ENCODE results near the gene RFTN2. TPM values are rescaled to one million over a fixed set of nuclear protein-coding genes. Genes with fewer than 3 reads are reported as not detected.

The RFTN2 gene
- total and polyA plus RNA-seq, 2 experiments from 2014 or later: 0.42 to 2.1 TPM

- Mint-ChIP-seq H3K4me3 (peak overlapping the region; percentile 92), H3K9me3 (no peaks in the 10 kb centered on the region; the same call in 1 of the 3 replicates), H3K4me1 (peaks cover 27% of the 10 kb centered on the region), H3K27ac (peak overlapping the region; percentile 96), H3K27me3 (ENCODE audit: insufficient read depth, low read depth, poor library complexity) (peaks cover 14% of the 10 kb centered on the region), H3K36me3 (ENCODE audit: low read depth) (peaks cover 26% of the 10 kb centered on the region)
- Histone ChIP-seq H2AFZ (peak overlapping the region; percentile 45; the same call in 1 of the 2 replicates), H3K4me1 (ENCODE audit: insufficient read depth) (peaks cover 24% of the 10 kb centered on the region), H3K4me3 (peak overlapping the region; percentile 81), H3K4me2 (peak overlapping the region; percentile 76), H3F3A (replicated peaks; ENCODE audit: low read depth) (no peaks in the 10 kb centered on the region), H3K9me2 (ENCODE audit: insufficient read depth) (no peaks in the 10 kb centered on the region), H3K27ac (ENCODE audit: low read depth) (peak overlapping the region; percentile 81), H4K20me1 (replicated peaks; ENCODE audit: insufficient read depth) (peaks cover 23% of the 10 kb centered on the region; the same call in 1 of the 2 replicates), H3K79me2 (replicated peaks; ENCODE audit: insufficient read depth) (peaks cover 43% of the 10 kb centered on the region), H3K36me3 (ENCODE audit: insufficient read depth) (no peaks in the 10 kb centered on the region), H3K27me3 (ENCODE audit: insufficient read depth) (no peaks in the 10 kb centered on the region)
- ATAC-seq (peak; percentile 9), DNase-seq (ENCODE audit: low spot score) (no peak)
- TF ChIP-seq EZH2phosphoT487 (IDR thresholded peaks at IDR 0.05; ENCODE audit: unreplicated experiment): no peak
- no peak for TF ChIP-seq POLR2AphosphoS5 (IDR thresholded peaks at IDR 0.05; ENCODE audit: low read depth)
- no peak for TF ChIP-seq NANOG (IDR thresholded peaks at IDR 0.05; ENCODE audit: borderline replicate concordance)
- no peak for TF ChIP-seq REST (IDR thresholded peaks at IDR 0.05; ENCODE audit: unreplicated experiment)
- TF ChIP-seq ZNF114 (CRISPR knock-in tag; IDR thresholded peaks at IDR 0.05): no peak
- TF ChIP-seq CREB1 (CRISPR knock-in tag; IDR thresholded peaks at IDR 0.05; ENCODE audit: low read depth): no peak
- TF ChIP-seq, protein P1, sequence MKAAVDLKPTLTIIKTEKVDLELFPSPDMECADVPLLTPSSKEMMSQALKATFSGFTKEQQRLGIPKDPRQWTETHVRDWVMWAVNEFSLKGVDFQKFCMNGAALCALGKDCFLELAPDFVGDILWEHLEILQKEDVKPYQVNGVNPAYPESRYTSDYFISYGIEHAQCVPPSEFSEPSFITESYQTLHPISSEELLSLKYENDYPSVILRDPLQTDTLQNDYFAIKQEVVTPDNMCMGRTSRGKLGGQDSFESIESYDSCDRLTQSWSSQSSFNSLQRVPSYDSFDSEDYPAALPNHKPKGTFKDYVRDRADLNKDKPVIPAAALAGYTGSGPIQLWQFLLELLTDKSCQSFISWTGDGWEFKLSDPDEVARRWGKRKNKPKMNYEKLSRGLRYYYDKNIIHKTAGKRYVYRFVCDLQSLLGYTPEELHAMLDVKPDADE (IDR thresholded peaks at IDR 0.05): no peak
Observed at GRCh38 chr2:197704434-197705120, 29.2 kb upstream of the RFTN2 start.

GRCh38 chr2:197700960-197701359 lies 25.6 kb upstream of the RFTN2 start:
- no peaks in the 10 kb centered on the region for H4K20me1 ChIP-seq (replicated peaks; ENCODE audit: insufficient read depth)
- no peaks in the 10 kb centered on the region for H3K9me2 ChIP-seq (ENCODE audit: insufficient read depth)
- DNase-seq (ENCODE audit: low spot score) (peak; percentile 14), ATAC-seq (no peak)
- H2AFZ ChIP-seq: no peak overlapping the region
- Mint-ChIP-seq H3K4me1 (peaks cover 8% of the 10 kb centered on the region), H3K27me3 (ENCODE audit: insufficient read depth, low read depth, poor library complexity) (peaks cover 10% of the 10 kb centered on the region), H3K9me3 (peaks cover 21% of the 10 kb centered on the region), H3K36me3 (ENCODE audit: low read depth) (peaks cover 22% of the 10 kb centered on the region), H3K27ac (no peak overlapping the region), H3K4me3 (no peak overlapping the region)
- no peaks in the 10 kb centered on the region for H3F3A ChIP-seq (replicated peaks; ENCODE audit: low read depth)
- no peak overlapping the region for H3K27ac ChIP-seq (ENCODE audit: low read depth)
- no peak overlapping the region for H3K4me2 ChIP-seq
- H3K27me3 ChIP-seq (ENCODE audit: insufficient read depth): no peaks in the 10 kb centered on the region
- no peak overlapping the region for H3K4me3 ChIP-seq
- H3K4me1 ChIP-seq (ENCODE audit: insufficient read depth): peaks cover 9% of the 10 kb centered on the region; the same call in 1 of the 2 replicates
- peaks cover 10% of the 10 kb centered on the region for H3K79me2 ChIP-seq (replicated peaks; ENCODE audit: insufficient read depth)
- H3K36me3 ChIP-seq (ENCODE audit: insufficient read depth): peaks cover 5% of the 10 kb centered on the region; the same call in 1 of the 2 replicates
- no peak for TF ChIP-seq EZH2 (IDR thresholded peaks at IDR 0.05; ENCODE audit: low read depth, unreplicated experiment)
- TF ChIP-seq JUNB (IDR thresholded peaks at IDR 0.05; ENCODE audit: unreplicated experiment): no peak
- no peak for TF ChIP-seq CTCF (conservative IDR thresholded peaks at IDR 0.05; ENCODE audit: low read depth in 2 of 2)
- no peak for TF ChIP-seq NANOG (IDR thresholded peaks at IDR 0.05; ENCODE audit: borderline replicate concordance)
- no peak for TF ChIP-seq STAT1 (IDR thresholded peaks at IDR 0.05; ENCODE audit: unreplicated experiment)
- no peak for TF ChIP-seq REST (IDR thresholded peaks at IDR 0.05; ENCODE audit: unreplicated experiment)
- no peak for TF ChIP-seq POLR2AphosphoS5 (IDR thresholded peaks at IDR 0.05; ENCODE audit: low read depth)
- no peak for TF ChIP-seq CREB1 (CRISPR knock-in tag; IDR thresholded peaks at IDR 0.05; ENCODE audit: low read depth)
- TF ChIP-seq ZNF331 (CRISPR knock-in tag; IDR thresholded peaks at IDR 0.05; ENCODE audit: low read depth): no peak

Measured in GM23338 (cell line).